Measurements from ENCODE around the gene CNR2. TPM values are rescaled to one million over a fixed set of nuclear protein-coding genes. Genes with fewer than 3 reads are reported as not detected.
A peak's percentile ranks its signal among the peaks of the same experiment; 100 is the strongest.

Gene CNR2
- total and polyA plus RNA-seq, 2 of the 4 experiments (the other 2 are of a cell fraction) = not detected

- Histone ChIP-seq H3K14ac (replicated peaks; ENCODE audit: low read depth, low read length) (no peak overlapping the region), H4K8ac (ENCODE audit: low read depth in 2 of 2, low read length in 2 of 2) (no peak overlapping the region), H3K27me3 (ENCODE audit: control insufficient read depth, insufficient read depth, low read length) (peaks cover 27% of the 10 kb centered on the region), H3K9me3 (ENCODE audit: control insufficient read depth, insufficient read depth, low read length) (no peaks in the 10 kb centered on the region), H2AK5ac (ENCODE audit: low read depth, low read length) (no peak overlapping the region), H2BK20ac (ENCODE audit: low read depth, low read length) (no peak overlapping the region), H3K56ac (ENCODE audit: extremely low read depth, insufficient read depth, low read length) (no peak overlapping the region), H2AFZ (replicated peaks; ENCODE audit: low read length, poor library complexity) (no peak overlapping the region), H4K5ac (ENCODE audit: low read depth, low read length) (no peak overlapping the region), H2AK9ac (replicated peaks; ENCODE audit: low read depth, low read length, poor library complexity) (no peak overlapping the region), H2BK5ac (ENCODE audit: low read depth, low read length, poor library complexity, severe bottlenecking) (no peak overlapping the region), H3K4me1 (ENCODE audit: control insufficient read depth, insufficient read depth, low read length) (no peaks in the 10 kb centered on the region), H3K36me3 (ENCODE audit: control insufficient read depth, insufficient read depth, low read length) (no peaks in the 10 kb centered on the region), H3K4me3 (ENCODE audit: insufficient read depth, low read depth, low read length) (no peak overlapping the region), H2BK15ac (ENCODE audit: low read depth, low read length) (no peak overlapping the region), H4K91ac (ENCODE audit: insufficient read depth, low read depth, low read length) (no peak overlapping the region), H3K9me1 (ENCODE audit: insufficient read depth, low read length) (no peaks in the 10 kb centered on the region), H3K4me2 (ENCODE audit: low read depth, low read length) (peak overlapping the region; percentile 99), H3K4ac (ENCODE audit: low read depth, low read length) (no peak overlapping the region), H3K18ac (ENCODE audit: low read depth, low read length) (no peak overlapping the region), H2BK120ac (ENCODE audit: low read depth, low read length) (no peak overlapping the region), H3K27ac (ENCODE audit: insufficient read depth, low read length) (no peak overlapping the region), H4K20me1 (ENCODE audit: insufficient read depth, low read length) (no peaks in the 10 kb centered on the region), H3K79me1 (ENCODE audit: low read depth in 1 of 2, low read length in 2 of 2) (no peaks in the 10 kb centered on the region), H3K23ac (ENCODE audit: low read depth, low read length) (no peak overlapping the region), H3K9ac (ENCODE audit: low read depth, low read length) (no peak overlapping the region)
- dilution Hi-C loops (cut with HindIII; ENCODE audit: low sequenced_read_pairs, unreplicated experiment) = no loop called here
- BruUV-seq (replicated peaks) = no TSS peak
- no CpG with 5 or more reads among the region's 13 CpGs for WGBS, 2 experiments (ENCODE audit: extremely low coverage in 2 of 2, insufficient read length in 1 of 2)
- intact Hi-C loops (cut with micrococcal nuclease) = no loop called here
- in situ Hi-C loops (cut with MboI; ENCODE audit: low sequenced_read_pairs) = no loop called here
- TF ChIP-seq NFE2L2 (IDR thresholded peaks at IDR 0.05; ENCODE audit: low read depth, low read length) (no peak), BHLHE40 (IDR thresholded peaks at IDR 0.05; ENCODE audit: low read depth, low read length) (no peak), MAZ (IDR thresholded peaks at IDR 0.05; ENCODE audit: borderline replicate concordance, low read depth, low read length) (no peak), CHD1 (IDR thresholded peaks at IDR 0.05; ENCODE audit: low read depth, low read length) (no peak)
- ATAC-seq (ENCODE audit: low read depth) (no peak), DNase-seq (no peak)
- CTCF ChIA-PET = interaction anchor here (0.5 kb wide), 1 partner anchor 209 kb away, joined by 3 read pairs; no protein-coding TSS in a partner anchor
- POLR2A ChIA-PET (ENCODE audit: unreplicated experiment) = no interaction called here
Measured at GRCh38 chr1:23837908-23838307, 75.3 kb downstream of the CNR2 start.
